A673 (cell line): ENCODE measurements around the gene ZNF784.

Experiments used
- CTCF ChIP-seq: fragments of 300-800, 200-600 bp; sonication (generic); conservative IDR thresholded peaks from 2 replicates; pipeline ENCODE4 v1.5.1; 2017; ENCODE audit warnings: low read depth, mild to moderate bottlenecking, antibody characterized with exemption, low read length, moderate library complexity, mixed read lengths
- EZH2 ChIP-seq: fragments of 200-600 bp; sonication (generic); IDR thresholded peaks from 2 replicates; pipeline ENCODE4 v1.6.1; 2017; ENCODE audit warnings: borderline replicate concordance, low read depth, mild to moderate bottlenecking, mixed read lengths, antibody characterized with exemption, low read length; ENCODE audit not compliant: poor library complexity, severe bottlenecking

GRCh38 chr19:55667006-55667381, 42.6 kb upstream of the ZNF784 start:
- no peak for TF ChIP-seq CTCF
- no peak for TF ChIP-seq EZH2
